CD14-positive monocyte (primary cell): ENCODE results near the gene CLEC4C. TPM values are rescaled to one million over a fixed set of nuclear protein-coding genes. Genes with fewer than 3 reads are reported as not detected.
"Not testable (repeated sequence)": the region's sequence is repeated elsewhere in the genome, so short reads cannot be mapped to it uniquely, and the experiment has no call there.

Source experiments
- DNase-seq, 3 donors: peaks; one replicate each; pipeline ENCODE4 v3.0.0-alpha.2; 2011 to 2022
- H2AFZ ChIP-seq: 2 replicates; pipeline ENCODE4 v1.6.0; 2012; ENCODE audit warnings: mild to moderate bottlenecking, low read depth, low read length, inconsistent platforms; ENCODE audit not compliant: insufficient read depth, poor library complexity, severe bottlenecking
- H3K27ac ChIP-seq, 2 donors: 1 replicate in 1 of 2; 2 replicates in 1 of 2; pipeline ENCODE4 v1.5.1; 2012 to 2013; ENCODE audit warnings: low read length in 2 of 2, control low read depth in 1 of 2, inconsistent platforms in 1 of 2, low read depth in 1 of 2, mild to moderate bottlenecking in 1 of 2
- H3K27me3 ChIP-seq, 2 donors: one replicate each; pipeline versions ENCODE4 v1.6.0 to v1.6.1; 2011 to 2013; ENCODE audit warnings: low read length in 2 of 2; ENCODE audit not compliant: control insufficient read depth in 2 of 2, insufficient read depth in 2 of 2
- H3K36me3 ChIP-seq, 2 donors: replicated peaks in 1 of 2; 1 replicate in 1 of 2; 2 replicates in 1 of 2; pipeline versions ENCODE4 v1.5.1 to v1.6.1; 2012 to 2013; ENCODE audit warnings: low read length in 2 of 2, control low read depth in 1 of 2, inconsistent platforms in 1 of 2, mild to moderate bottlenecking in 1 of 2; ENCODE audit not compliant: insufficient read depth in 2 of 2, control insufficient read depth in 1 of 2
- H3K4me1 ChIP-seq, 2 donors: 1 replicate in 1 of 2; 2 replicates in 1 of 2; pipeline versions ENCODE4 v1.5.1 to v1.6.1; 2012 to 2013; ENCODE audit warnings: low read length in 2 of 2, control low read depth in 1 of 2, inconsistent platforms in 1 of 2, mild to moderate bottlenecking in 1 of 2, moderate library complexity in 1 of 2; ENCODE audit not compliant: insufficient read depth in 2 of 2, control insufficient read depth in 1 of 2
- H3K4me2 ChIP-seq: replicated peaks from 2 replicates; pipeline ENCODE3; 2012; ENCODE audit warnings: low read length, moderate library complexity, mild to moderate bottlenecking; ENCODE audit not compliant: poor library complexity, severe bottlenecking; ENCODE audit errors: extremely low read depth
- H3K4me3 ChIP-seq, 3 experiments: fragments of 200-600 bp in 1 of 3; sonication (generic) in 1 of 3; replicated peaks in 1 of 3; 1 replicate in 2 of 3; 2 replicates in 1 of 3; pipeline ENCODE4 v1.5.1; 2011 to 2013; ENCODE audit warnings: low read length in 3 of 3, mild to moderate bottlenecking in 3 of 3, control low read depth in 2 of 3, low read depth in 2 of 3, inconsistent platforms in 1 of 3, moderate library complexity in 1 of 3
- H3K79me2 ChIP-seq: 2 replicates; pipeline ENCODE4 v1.6.0; 2012; ENCODE audit warnings: mild to moderate bottlenecking, control low read depth, inconsistent platforms, low read length, moderate library complexity; ENCODE audit not compliant: insufficient read depth
- H3K9ac ChIP-seq: 2 replicates; pipeline ENCODE4 v1.6.0; 2017; ENCODE audit warnings: low read length, mild to moderate bottlenecking; ENCODE audit not compliant: insufficient read depth, poor library complexity, severe bottlenecking
- H3K9me3 ChIP-seq, 2 donors: replicated peaks in 1 of 2; 1 replicate in 1 of 2; 2 replicates in 1 of 2; pipeline versions ENCODE4 v1.5.1 to v1.6.1; 2012 to 2013; ENCODE audit warnings: low read length in 2 of 2, control low read depth in 1 of 2; ENCODE audit not compliant: control insufficient read depth in 1 of 2, insufficient read depth in 1 of 2
- H4K20me1 ChIP-seq: 2 replicates; pipeline ENCODE4 v1.6.0; 2012; ENCODE audit warnings: mild to moderate bottlenecking, low read length, control low read depth, moderate library complexity; ENCODE audit not compliant: insufficient read depth
- H3K27ac Mint-ChIP-seq, 7 donors: one replicate each; pipeline ENCODE4 v1.8.0; 2020; ENCODE audit warnings: mild to moderate bottlenecking in 7 of 7, mixed read lengths in 7 of 7, moderate library complexity in 6 of 7, inconsistent platforms in 2 of 7
- H3K27me3 Mint-ChIP-seq, 3 donors: one replicate each; pipeline ENCODE4 v1.8.0; 2021 to 2022; ENCODE audit warnings: low read depth in 3 of 3, mild to moderate bottlenecking in 3 of 3, mixed read lengths in 3 of 3, moderate library complexity in 3 of 3, inconsistent platforms in 1 of 3
- H3K36me3 Mint-ChIP-seq, 2 donors: one replicate each; pipeline ENCODE4 v1.8.0; 2020; ENCODE audit warnings: mixed read lengths in 2 of 2, inconsistent platforms in 1 of 2, mild to moderate bottlenecking in 1 of 2
- H3K4me1 Mint-ChIP-seq: one replicate; pipeline ENCODE4 v1.8.0; 2020; ENCODE audit warnings: mild to moderate bottlenecking, mixed read lengths
- H3K4me3 Mint-ChIP-seq, 2 donors: one replicate each; pipeline ENCODE4 v1.8.0; 2020; ENCODE audit warnings: mild to moderate bottlenecking in 2 of 2, mixed read lengths in 2 of 2, moderate library complexity in 1 of 2
- H3K9me3 Mint-ChIP-seq, 7 donors: one replicate each; pipeline ENCODE4 v1.8.0; 2020 to 2022; ENCODE audit warnings: mixed read lengths in 7 of 7, mild to moderate bottlenecking in 6 of 7, moderate library complexity in 6 of 7, inconsistent platforms in 2 of 7
- WGBS: methylation state at CpG from one replicate; pipeline ENCODE4 v1.1.5; 2013; ENCODE audit warnings: missing lambda C conversion rate; ENCODE audit not compliant: insufficient coverage; 5-methylcytosine and 5-hydroxymethylcytosine counted together
- intact Hi-C, 2 donors: fragments of 100-400 bp; cut with micrococcal nuclease; formaldehyde crosslinking; loops; one replicate each; pipeline versions ENCODE4 v1.15.0 to v1.15.1; 2023
- polyA plus RNA-seq, 3 donors: library from polyadenylated mRNA; depleted of rRNA in 1 of 3; unstranded in 2 of 3; stranded (reverse) in 1 of 3; fragments of 300-500 nt in 2 of 3; fragments of >200 nt in 1 of 3; fragmentation: Illumina TruSeq in 2 of 3; gene quantifications; 1 replicate in 2 of 3; 2 replicates in 1 of 3; pipeline ENCODE4 v1.2.3, GENCODE V29; 2012 to 2021
- TF ChIP-seq, protein P1 (sequence below): fragments of 200-600 bp; IDR thresholded peaks from one replicate; pipeline ENCODE4 v1.8.0; 2022; ENCODE audit warnings: antibody characterized with exemption, mild to moderate bottlenecking

Gene CLEC4C
- polyA plus RNA-seq, 3 donors, result 0.54 to 1.4 TPM; not detected in 1

DNA sequence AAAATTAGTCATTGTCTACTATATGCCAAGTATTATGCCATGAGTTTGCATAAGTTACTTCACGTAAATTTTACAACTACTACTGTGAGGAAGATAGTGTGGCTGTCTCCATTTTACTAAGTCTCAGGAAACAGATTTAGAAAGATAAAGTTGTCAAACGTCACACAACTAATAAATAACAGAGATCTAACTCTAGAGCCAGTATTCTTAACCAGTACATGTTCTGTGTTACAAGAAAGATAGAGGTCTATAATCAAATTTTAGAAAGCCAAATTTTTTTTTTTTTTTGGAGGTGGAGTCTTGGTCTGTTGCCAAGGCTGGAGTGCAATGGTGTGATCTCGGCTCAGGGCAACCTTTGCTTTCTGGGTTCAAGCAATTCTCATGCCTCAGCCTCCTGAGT is 14.2 kb downstream of the CLEC4C start:
- Histone ChIP-seq H3K27me3 (no peaks in the 10 kb centered on the region), H3K36me3 (no peaks in the 10 kb centered on the region), H2AFZ (peak overlapping the region; percentile 41), H4K20me1 (no peaks in the 10 kb centered on the region), H3K9ac (no peak overlapping the region), H3K9me3 (no peaks in the 10 kb centered on the region), H3K27ac (no peak overlapping the region), H3K4me3 (peak overlapping the region in 1 of 3 experiments; percentile 13), H3K79me2 (no peaks in the 10 kb centered on the region), H3K4me2 (no peak overlapping the region), H3K4me1 (peaks cover 2 to 8% of the 10 kb centered on the region in 2 donors)
- TF ChIP-seq, protein P1, sequence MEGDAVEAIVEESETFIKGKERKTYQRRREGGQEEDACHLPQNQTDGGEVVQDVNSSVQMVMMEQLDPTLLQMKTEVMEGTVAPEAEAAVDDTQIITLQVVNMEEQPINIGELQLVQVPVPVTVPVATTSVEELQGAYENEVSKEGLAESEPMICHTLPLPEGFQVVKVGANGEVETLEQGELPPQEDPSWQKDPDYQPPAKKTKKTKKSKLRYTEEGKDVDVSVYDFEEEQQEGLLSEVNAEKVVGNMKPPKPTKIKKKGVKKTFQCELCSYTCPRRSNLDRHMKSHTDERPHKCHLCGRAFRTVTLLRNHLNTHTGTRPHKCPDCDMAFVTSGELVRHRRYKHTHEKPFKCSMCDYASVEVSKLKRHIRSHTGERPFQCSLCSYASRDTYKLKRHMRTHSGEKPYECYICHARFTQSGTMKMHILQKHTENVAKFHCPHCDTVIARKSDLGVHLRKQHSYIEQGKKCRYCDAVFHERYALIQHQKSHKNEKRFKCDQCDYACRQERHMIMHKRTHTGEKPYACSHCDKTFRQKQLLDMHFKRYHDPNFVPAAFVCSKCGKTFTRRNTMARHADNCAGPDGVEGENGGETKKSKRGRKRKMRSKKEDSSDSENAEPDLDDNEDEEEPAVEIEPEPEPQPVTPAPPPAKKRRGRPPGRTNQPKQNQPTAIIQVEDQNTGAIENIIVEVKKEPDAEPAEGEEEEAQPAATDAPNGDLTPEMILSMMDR, result no peak
- Mint-ChIP-seq H3K4me3 (peak overlapping the region in 1 of 2 donors; percentile 67), H3K27me3 (peaks cover 0 to 2% (median 2%) of the 10 kb centered on the region in 3 donors), H3K27ac (no peak overlapping the region), H3K4me1 (peaks cover 16% of the 10 kb centered on the region), H3K36me3 (peaks cover 2 to 34% of the 10 kb centered on the region in 2 donors), H3K9me3 (no peaks in the 10 kb centered on the region)
- DNase-seq, result no peak
- WGBS, result 0% methylated on average over 1 of the region's 3 CpGs
- intact Hi-C loops, result no loop called here

DNA sequence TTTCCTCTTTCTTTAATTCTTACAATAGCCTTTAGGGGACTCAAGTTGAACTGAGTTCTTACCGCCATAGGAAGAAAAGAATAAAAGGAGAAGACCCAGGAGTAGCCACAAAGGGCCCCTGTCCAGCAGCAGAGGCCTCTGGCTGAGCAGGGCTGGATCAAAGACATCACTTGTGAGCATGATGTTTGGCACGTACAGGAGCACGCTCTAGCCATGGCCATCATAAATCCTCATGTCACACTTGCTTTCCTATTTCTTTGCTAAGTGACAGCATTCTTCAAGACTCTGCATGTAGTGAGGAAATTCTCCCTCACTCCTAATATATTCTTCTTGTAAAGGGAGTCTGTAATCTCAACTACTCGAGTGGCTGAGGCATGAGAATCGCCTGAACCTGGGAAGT is 15.7 kb downstream of the CLEC4C start:
- no peak overlapping the region for H3K9ac ChIP-seq
- WGBS, result 20% methylated on average over 2 of the region's 5 CpGs
- H3K4me3 Mint-ChIP-seq, result no peak overlapping the region

DNA sequence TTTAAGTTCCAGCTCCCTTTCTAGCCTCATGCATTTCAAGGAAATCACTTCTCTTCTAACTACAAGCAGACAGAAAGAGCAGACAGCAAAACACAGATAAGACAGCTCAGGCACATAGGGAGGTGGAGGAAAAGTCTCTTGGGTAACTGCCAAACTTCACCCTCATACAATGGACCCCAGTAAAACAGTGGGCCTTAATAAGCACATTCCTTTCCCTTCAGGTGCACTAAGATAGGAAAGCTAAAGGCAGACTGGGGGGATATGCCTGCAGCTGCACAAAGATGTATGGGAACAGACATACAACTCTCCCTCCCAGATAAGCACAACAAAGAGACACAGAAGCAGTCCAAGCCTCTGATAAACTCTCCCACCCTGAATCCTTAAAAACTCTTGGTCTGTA is 16.2 kb downstream of the CLEC4C start:
- H3K9me3 ChIP-seq, H3K79me2 ChIP-seq, H3K4me3 ChIP-seq, H3K36me3 ChIP-seq, H3K4me3 Mint-ChIP-seq, H3K27ac Mint-ChIP-seq, H3K27me3 ChIP-seq, H3K9me3 Mint-ChIP-seq, H3K9ac ChIP-seq, intact Hi-C loops, H3K27me3 Mint-ChIP-seq, H2AFZ ChIP-seq, H3K4me1 ChIP-seq, H3K27ac ChIP-seq, DNase-seq, H4K20me1 ChIP-seq, H3K4me2 ChIP-seq: not testable (repeated sequence)
- Mint-ChIP-seq H3K4me1 (peaks cover 16% of the 10 kb centered on the region), H3K36me3 (peaks cover 2 to 44% of the 10 kb centered on the region in 2 donors)

More for the DNA sequence above, 15.7 kb downstream of the CLEC4C start:
- H3K36me3 Mint-ChIP-seq, result peaks cover 2 to 45% of the 10 kb centered on the region in 2 donors
- H3K27ac Mint-ChIP-seq, result no peak overlapping the region
- TF ChIP-seq, protein P1, result no peak
- no peaks in the 10 kb centered on the region for H3K27me3 ChIP-seq
- no peaks in the 10 kb centered on the region for H3K9me3 Mint-ChIP-seq
- H3K36me3 ChIP-seq, result no peaks in the 10 kb centered on the region
- H2AFZ ChIP-seq, result peak overlapping the region; percentile 53
- no peak for DNase-seq
- H3K4me1 Mint-ChIP-seq, result peaks cover 16% of the 10 kb centered on the region
- H3K4me3 ChIP-seq, result no peak overlapping the region
- H3K4me1 ChIP-seq, result peaks cover 2 to 8% of the 10 kb centered on the region in 2 donors
- peaks cover 0 to 4% (median 0%) of the 10 kb centered on the region in 3 donors for H3K27me3 Mint-ChIP-seq
- H3K27ac ChIP-seq, result no peak overlapping the region
- no peak overlapping the region for H3K4me2 ChIP-seq
- no peaks in the 10 kb centered on the region for H4K20me1 ChIP-seq
- intact Hi-C loops, result no loop called here
- no peaks in the 10 kb centered on the region for H3K79me2 ChIP-seq
- no peaks in the 10 kb centered on the region for H3K9me3 ChIP-seq
